AG08396 (cell line): ENCODE results near the gene DHX35.

Source experiments
- DNase-seq: peaks from one replicate; pipeline ENCODE4 v3.0.0; 2012; ENCODE audit warnings: low spot score, mixed read lengths

DHX35 gene

GRCh38 chr20:38962044-38962927 is at the start of gene DHX35:
TSS of gene DHX35 (plus strand) at chr20:38962344. CDS start at chr20:38962368, 24 bp downstream.
- peak; percentile 99 for DNase-seq

- no peak for DNase-seq
These were observed 46.8 kb upstream of the DHX35 start for GRCh38 chr20:38915355-38915754.

- no peak for DNase-seq
These were observed 44.5 kb upstream of the DHX35 start for GRCh38 chr20:38917657-38918056.

GRCh38 chr20:38918172-38918571 is 44.0 kb upstream of the DHX35 start:
- DNase-seq, result no peak

- no peak for DNase-seq
These were observed 42.5 kb upstream of the DHX35 start for GRCh38 chr20:38919683-38920082.

GRCh38 chr20:38920411-38920810 is 41.7 kb upstream of the DHX35 start:
- no peak for DNase-seq

- no peak for DNase-seq
These were observed 41.3 kb upstream of the DHX35 start for GRCh38 chr20:38920851-38921250.

- no peak for DNase-seq
These were observed 37.4 kb upstream of the DHX35 start for GRCh38 chr20:38924718-38925117.

- peak; percentile 100 for DNase-seq
These were observed 35.8 kb upstream of the DHX35 start, which contains the start of gene FAM83D for GRCh38 chr20:38926142-38926933. TSS of gene FAM83D (plus strand) at chr20:38926417. CDS start at chr20:38926443, 26 bp downstream.

GRCh38 chr20:38926934-38927616 is 35.1 kb upstream of the DHX35 start:
- peak; percentile 43 for DNase-seq

GRCh38 chr20:38927902-38928578 is 34.1 kb upstream of the DHX35 start:
- DNase-seq, result no peak

- no peak for DNase-seq
These were observed 31.9 kb upstream of the DHX35 start for GRCh38 chr20:38930242-38930569.

GRCh38 chr20:38931984-38932383 is 30.2 kb upstream of the DHX35 start:
- no peak for DNase-seq

GRCh38 chr20:38932457-38933120 is 29.6 kb upstream of the DHX35 start:
- peak; percentile 57 for DNase-seq

- no peak for DNase-seq
These were observed 27.6 kb upstream of the DHX35 start for GRCh38 chr20:38934530-38934929.

- peak; percentile 29 for DNase-seq
These were observed 26.9 kb upstream of the DHX35 start for GRCh38 chr20:38935285-38935684.

- no peak for DNase-seq
These were observed 26.2 kb upstream of the DHX35 start for GRCh38 chr20:38935967-38936407.

- no peak for DNase-seq
These were observed 25.1 kb upstream of the DHX35 start for GRCh38 chr20:38937000-38937399.

GRCh38 chr20:38937978-38938473 is 24.1 kb upstream of the DHX35 start:
- no peak for DNase-seq

- no peak for DNase-seq
These were observed 22.5 kb upstream of the DHX35 start for GRCh38 chr20:38939686-38940085.

GRCh38 chr20:38940644-38941043 is 21.5 kb upstream of the DHX35 start:
- DNase-seq, result no peak
